K562 (cell line): ENCODE measurements around the gene ASCC3. TPM values are rescaled to one million over a fixed set of nuclear protein-coding genes. Genes with fewer than 3 reads are reported as not detected.

Experiments used
- ATAC-seq: fragments of 200-7000 bp; cut with Tn5 transposase; 3 replicates; pipeline ENCODE4 v1.9.1; 2020; ENCODE audit warnings: moderate library complexity
- BruUV-seq: library from RNA; stranded (reverse); fragments of 400-500 nt; replicated peaks from 2 replicates; lab custom pipeline; 2021; lab: Mats Ljungman, UMichigan
- CTCF ChIA-PET: fragments of 300-600 bp; formaldehyde crosslinking; extraction: SDS; loops from one replicate; lab custom pipeline; 2021; ENCODE audit warnings: low intra/inter-chr PET ratio; lab: Yijun Ruan, JAX
- POLR2A ChIA-PET: fragments of 300-600, 350-650 bp; sonication (Branson Sonifier 250); formaldehyde crosslinking; extraction: SDS; loops from one replicate; lab custom pipeline; 2021; ENCODE audit warnings: antibody characterized with exemption, inconsistent platforms; lab: Yijun Ruan, JAX
- DNase-seq, 4 experiments: peaks; one replicate each; pipeline versions ENCODE4 v3.0.0 to v3.0.0-alpha.2; 2011 to 2018; ENCODE audit warnings: low spot score in 3 of 4, mixed read lengths in 3 of 4; ENCODE audit errors: extremely low read depth in 1 of 4
- FAIRE-seq: peaks from 2 replicates; lab custom pipeline; 2011; peaks lifted over from hg19 to GRCh38; lab: Jason Lieb, UNC
- H2AFZ ChIP-seq: 2 replicates; pipeline ENCODE4 v1.6.0; 2011; ENCODE audit warnings: low read depth, low read length, control low read depth, inconsistent platforms
- H3K27ac ChIP-seq: fragments of 200-600 bp; 3 replicates; pipeline ENCODE4 v1.8.0; 2011; ENCODE audit warnings: low read depth, mild to moderate bottlenecking, control low read depth, inconsistent platforms, low read length, moderate library complexity, mixed read lengths; ENCODE audit errors: extremely low read depth
- H3K27me3 ChIP-seq, 2 experiments: fragments of 300-600 bp in 1 of 2; 2 replicates in 1 of 2; 3 replicates in 1 of 2; pipeline versions ENCODE4 v1.6.0 to v1.8.0; 2011; ENCODE audit warnings: inconsistent platforms in 2 of 2, low read length in 2 of 2, mild to moderate bottlenecking in 1 of 2, mixed read lengths in 1 of 2, moderate library complexity in 1 of 2; ENCODE audit not compliant: control insufficient read depth in 2 of 2, insufficient read depth in 2 of 2
- H3K36me3 ChIP-seq: fragments of 300-600 bp; 3 replicates; pipeline ENCODE4 v1.8.0; 2011; ENCODE audit warnings: mild to moderate bottlenecking, low read length, inconsistent platforms; ENCODE audit not compliant: control insufficient read depth, insufficient read depth
- H3K4me1 ChIP-seq, 2 experiments: fragments of 200-600 bp in 1 of 2; replicated peaks in 1 of 2; 2 replicates in 1 of 2; 3 replicates in 1 of 2; pipeline versions ENCODE4 v1.5.1 to v1.8.0; 2011; ENCODE audit warnings: inconsistent platforms in 2 of 2, low read length in 2 of 2, mild to moderate bottlenecking in 1 of 2, mixed read lengths in 1 of 2, moderate library complexity in 1 of 2; ENCODE audit not compliant: control insufficient read depth in 2 of 2, insufficient read depth in 2 of 2
- H3K4me2 ChIP-seq: 2 replicates; pipeline ENCODE4 v1.6.1; 2011; ENCODE audit warnings: low read length, control low read depth, inconsistent platforms, mixed read lengths; ENCODE audit not compliant: insufficient read depth
- H3K4me3 ChIP-seq: fragments of 200-600 bp; sonication (generic), shearing (Covaris generic); 2 replicates; pipeline ENCODE4 v1.5.1; 2016; ENCODE audit warnings: control low read depth, inconsistent platforms
- H3K79me2 ChIP-seq: fragments of 200-600 bp; 3 replicates; pipeline ENCODE4 v1.8.0; 2011; ENCODE audit warnings: low read length, inconsistent platforms; ENCODE audit not compliant: control insufficient read depth, insufficient read depth
- H3K9ac ChIP-seq, 2 experiments: 2 replicates each; pipeline versions ENCODE4 v1.6.0 to v1.6.1; 2011; ENCODE audit warnings: low read depth in 2 of 2, low read length in 2 of 2, control low read depth in 1 of 2, inconsistent platforms in 1 of 2, mild to moderate bottlenecking in 1 of 2, mixed read lengths in 1 of 2; ENCODE audit not compliant: insufficient read depth in 1 of 2
- H3K9me1 ChIP-seq: one replicate; pipeline ENCODE4 v1.6.0; 2011; ENCODE audit warnings: inconsistent platforms, mild to moderate bottlenecking, low read length, moderate library complexity; ENCODE audit not compliant: control insufficient read depth, insufficient read depth
- H3K9me3 ChIP-seq: replicated peaks from 2 replicates; pipeline ENCODE4 v1.5.1; 2011; ENCODE audit warnings: low read depth, low read length, inconsistent platforms; ENCODE audit not compliant: control insufficient read depth, insufficient read depth
- H4K20me1 ChIP-seq: replicated peaks from 2 replicates; pipeline ENCODE4 v1.6.1; 2011; ENCODE audit warnings: low read length, inconsistent platforms, mixed read lengths; ENCODE audit not compliant: control insufficient read depth, insufficient read depth
- BRF1 ChIP-seq: IDR thresholded peaks from 3 replicates; pipeline ENCODE4 v1.6.1; 2011; ENCODE audit warnings: borderline replicate concordance, mild to moderate bottlenecking; ENCODE audit not compliant: insufficient read length; ENCODE audit errors: extremely low read depth
- FOXJ3 ChIP-seq: sonication (generic); formaldehyde crosslinking; IDR thresholded peaks from 2 replicates; pipeline ENCODE4 v1.4.0; 2020; ENCODE audit warnings: mild to moderate bottlenecking, missing genetic modification reagents
- RAD51 ChIP-seq: fragments of 450-650 bp; IDR thresholded peaks from 2 replicates; pipeline ENCODE4 v1.7.1; 2016; ENCODE audit warnings: low read depth, mild to moderate bottlenecking, borderline replicate concordance
- REST ChIP-seq, 2 experiments: fragments of 450-650 bp; formaldehyde crosslinking in 1 of 2; IDR thresholded peaks; 2 replicates each; pipeline versions ENCODE4 v1.4.0 to v1.6.1; 2014 to 2020; ENCODE audit warnings: mild to moderate bottlenecking in 2 of 2, borderline replicate concordance in 1 of 2, low read depth in 1 of 2
- SMARCA5 ChIP-seq: fragments of 450-650 bp; IDR thresholded peaks from 2 replicates; pipeline ENCODE4 v1.6.1; 2016
- TRIM25 ChIP-seq: fragments of 450-650 bp; IDR thresholded peaks from 2 replicates; pipeline ENCODE4 v1.7.0; 2016; ENCODE audit warnings: borderline replicate concordance
- USF1 ChIP-seq: sonication (generic); formaldehyde crosslinking; IDR thresholded peaks from 2 replicates; pipeline ENCODE4 v1.9.0; 2022; ENCODE audit warnings: mild to moderate bottlenecking, missing genetic modification reagents
- ZNF41 ChIP-seq: fragments of 250-450 bp; sonication (Bioruptor Pico); conservative IDR thresholded peaks from 2 replicates; pipeline ENCODE4 v1.4.0; 2020; ENCODE audit warnings: mild to moderate bottlenecking
- in situ Hi-C: fragments of 300-500 bp; cut with MboI; formaldehyde crosslinking; loops from 4 replicates; pipeline ENCODE4 v1.15.0; 2018; ENCODE audit warnings: inconsistent platforms, mixed read lengths
- intact Hi-C: fragments of 100-400 bp; cut with micrococcal nuclease; formaldehyde crosslinking; loops from 2 replicates; pipeline ENCODE4 v1.14.2; 2022
- polyA plus RNA-seq, 8 experiments: library from polyadenylated mRNA; depleted of rRNA in 4 of 8; stranded (reverse) in 5 of 8; unstranded in 3 of 8; fragments of >200 nt; fragmentation: Nextera tagmentation in 2 of 8; fragmentation: Illumina TruSeq in 1 of 8; extraction: Ambion mirVana in 2 of 8; extraction: Trizol in 1 of 8; gene quantifications; 2 replicates each; pipeline versions ENCODE4 v1.2.1 to v1.2.3, GENCODE V29; 2011 to 2014; ENCODE audit warnings: inconsistent platforms in 1 of 8, missing spikeins in 1 of 8
- total RNA-seq, 7 experiments: library from RNA; depleted of rRNA in 6 of 7; stranded (reverse); fragments of >200 nt in 6 of 7; fragmentation: Illumina TruSeq in 2 of 7; extraction: Trizol in 2 of 7; gene quantifications; 2 replicates each; pipeline versions ENCODE4 v1.2.1 to v1.2.3, GENCODE V29; 2011 to 2021; ENCODE audit warnings: low replicate concordance in 1 of 7

ASCC3 gene
- total and polyA plus RNA-seq, 9 of the 15 experiments (the other 6 are each of a cell fraction or from before 2014, with no cell fraction given) = 16.1 to 56.1 (median 33.9) TPM

- DNase-seq (no peak), FAIRE-seq (no peak), ATAC-seq (no peak)
- H3K4me3 ChIP-seq = no peak overlapping the region
- no peak overlapping the region for H2AFZ ChIP-seq
- H3K9me1 ChIP-seq = no peaks in the 10 kb centered on the region
- in situ Hi-C loops = no loop called here
- H3K27me3 ChIP-seq = no peaks in the 10 kb centered on the region
- POLR2A ChIA-PET = interaction anchor here (0.6 kb wide), 1 partner anchor 20 kb away, joined by 3 read pairs; no protein-coding TSS in a partner anchor
- no peak overlapping the region for H3K9ac ChIP-seq
- no peaks in the 10 kb centered on the region for H3K36me3 ChIP-seq
- no peaks in the 10 kb centered on the region for H4K20me1 ChIP-seq
- CTCF ChIA-PET = no interaction called here
- no peaks in the 10 kb centered on the region for H3K4me1 ChIP-seq
- no TSS peak for BruUV-seq
- no peak overlapping the region for H3K4me2 ChIP-seq
- H3K79me2 ChIP-seq = no peaks in the 10 kb centered on the region
- no peak overlapping the region for H3K27ac ChIP-seq
- intact Hi-C loops = no loop called here
- no peaks in the 10 kb centered on the region for H3K9me3 ChIP-seq
- TF ChIP-seq RAD51 = no peak
- no peak for TF ChIP-seq TRIM25
- no peak for TF ChIP-seq ZNF41 (CRISPR knock-in tag)
- no peak for TF ChIP-seq BRF1
- TF ChIP-seq REST (IDR thresholded peaks at IDR 0.05; ENCODE audit: borderline replicate concordance) = no peak
- no peak for TF ChIP-seq REST (CRISPR knock-in tag; IDR thresholded peaks at IDR 0.05; ENCODE audit: low read depth)
- no peak for TF ChIP-seq SMARCA5
- no peak for TF ChIP-seq FOXJ3 (CRISPR knock-in tag)
- no peak for TF ChIP-seq USF1 (CRISPR knock-in tag)
Observed at GRCh38 chr6:100503043-100503705, 378.0 kb downstream of the ASCC3 start.
